ENCODE results near the gene GDNF. TPM values are rescaled to one million over a fixed set of nuclear protein-coding genes. Genes with fewer than 3 reads are reported as not detected.

GDNF gene
- total and polyA plus RNA-seq, 2 donors (not counting 1 experiment from before 2014, with no cell fraction given): not detected

DNA sequence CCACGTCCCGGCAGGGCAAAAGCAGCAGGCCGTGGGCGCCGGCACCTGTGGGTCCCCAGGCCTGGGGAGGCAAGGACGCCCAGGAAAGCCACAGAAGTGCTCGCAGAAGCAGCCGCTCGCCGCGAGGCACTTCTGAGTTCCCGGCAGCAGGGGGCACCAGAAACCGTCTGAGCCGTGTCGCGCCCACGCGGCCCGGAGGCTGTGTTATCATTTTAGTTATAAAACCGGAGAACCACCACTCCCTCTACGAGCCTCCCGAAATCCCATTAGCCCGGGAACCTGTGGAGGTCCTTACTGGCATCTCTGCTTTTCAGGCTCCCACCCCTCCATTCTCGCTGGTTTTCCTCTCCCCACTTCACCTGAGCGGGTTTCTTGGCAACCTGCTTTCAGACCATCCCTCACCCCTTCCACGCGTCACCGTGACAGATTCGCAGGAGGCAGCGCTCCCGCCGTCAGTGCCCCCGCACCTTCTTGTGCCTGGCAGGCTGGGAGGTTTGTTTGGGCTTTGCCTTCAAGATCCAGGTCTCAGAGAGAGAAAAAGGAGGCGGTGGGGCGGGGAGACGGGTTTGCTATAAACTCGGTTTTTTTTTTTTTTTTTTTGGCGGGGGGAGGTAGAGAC, 2.3 kb downstream of the GDNF start:
- CTCF ChIA-PET: no interaction called here
- Mint-ChIP-seq H3K27me3 (peaks cover 75% of the 10 kb centered on the region), H3K4me3 (peak overlapping the region; percentile 67), H3K9me3 (ENCODE audit: insufficient read depth) (no peaks in the 10 kb centered on the region), H3K27ac (no peak overlapping the region), H3K4me1 (peaks cover 30% of the 10 kb centered on the region)
- WGBS (ENCODE audit: insufficient coverage): 2% methylated on average over 28 of the region's 38 CpGs
- intact Hi-C loops (cut with micrococcal nuclease): no loop called here
- H3K79me2 ChIP-seq (ENCODE audit: control insufficient read depth, insufficient read depth, low read length): no peaks in the 10 kb centered on the region
- POLR2A ChIA-PET: no interaction called here
- peak overlapping the region; percentile 38 for H2AFZ ChIP-seq (ENCODE audit: insufficient read depth, low read depth, low read length, poor library complexity, severe bottlenecking)
- no peak overlapping the region for H3K4me3 ChIP-seq (ENCODE audit: control extremely low read depth in 1 of 5, extremely low read depth in 1 of 5, insufficient read depth in 1 of 5, low read depth in 2 of 5, low read length in 4 of 5)
- peaks cover 0 to 79% (median 47%) of the 10 kb centered on the region in 4 experiments for H3K27me3 ChIP-seq (replicated peaks in 1 of 4; ENCODE audit: control extremely low read depth in 1 of 4, control insufficient read depth in 3 of 4, insufficient read depth in 4 of 4, low read length in 3 of 4)
- peaks cover 0 to 14% (median 0%) of the 10 kb centered on the region in 3 donors for H3K9me3 ChIP-seq (ENCODE audit: control extremely low read depth in 1 of 3, control insufficient read depth in 2 of 3, insufficient read depth in 1 of 3, low read length in 2 of 3)
- H3K4me1 ChIP-seq (ENCODE audit: control insufficient read depth in 2 of 2, insufficient read depth in 2 of 2, low read length in 2 of 2): peaks cover 33 to 35% of the 10 kb centered on the region in 2 donors
- no peaks in the 10 kb centered on the region for H4K20me1 ChIP-seq (ENCODE audit: control insufficient read depth, insufficient read depth, low read length, poor library complexity, severe bottlenecking)
- no peak overlapping the region for H3K27ac ChIP-seq (ENCODE audit: low read length in 2 of 2)
- no peaks in the 10 kb centered on the region for H3K36me3 ChIP-seq (replicated peaks in 1 of 2; ENCODE audit: control extremely low read depth in 1 of 2, control insufficient read depth in 1 of 2, extremely low read depth in 1 of 2, insufficient read depth in 2 of 2, low read length in 1 of 2)
- H3K9ac ChIP-seq (ENCODE audit: low read length): no peak overlapping the region
- TF ChIP-seq EZH2 (IDR thresholded peaks at IDR 0.05; ENCODE audit: borderline replicate concordance, insufficient read depth, low read depth, low read length, poor library complexity, severe bottlenecking) (no peak), CTCF (IDR thresholded peaks at IDR 0.05) (peak; percentile 33)
- DNase-seq (peak; percentile 47), ATAC-seq (ENCODE audit: low read depth) (no peak)
- H3K4me2 ChIP-seq (replicated peaks; ENCODE audit: low read depth, low read length, poor library complexity, severe bottlenecking): peak overlapping the region; percentile 51

GRCh38 chr5:37836592-37837413, 3.0 kb downstream of the GDNF start:
- Histone ChIP-seq H3K36me3 (replicated peaks in 1 of 2; ENCODE audit: control extremely low read depth in 1 of 2, control insufficient read depth in 1 of 2, extremely low read depth in 1 of 2, insufficient read depth in 2 of 2, low read length in 1 of 2) (no peaks in the 10 kb centered on the region), H3K27me3 (replicated peaks in 1 of 4; ENCODE audit: control extremely low read depth in 1 of 4, control insufficient read depth in 3 of 4, insufficient read depth in 4 of 4, low read length in 3 of 4) (peaks cover 0 to 72% (median 44%) of the 10 kb centered on the region in 4 experiments), H4K20me1 (ENCODE audit: control insufficient read depth, insufficient read depth, low read length, poor library complexity, severe bottlenecking) (no peaks in the 10 kb centered on the region), H3K4me1 (ENCODE audit: control insufficient read depth in 2 of 2, insufficient read depth in 2 of 2, low read length in 2 of 2) (peaks cover 33 to 35% of the 10 kb centered on the region in 2 donors), H3K27ac (ENCODE audit: low read length in 2 of 2) (no peak overlapping the region), H3K4me2 (replicated peaks; ENCODE audit: low read depth, low read length, poor library complexity, severe bottlenecking) (peak overlapping the region; percentile 51), H3K9ac (ENCODE audit: low read length) (no peak overlapping the region), H3K9me3 (ENCODE audit: control extremely low read depth in 1 of 3, control insufficient read depth in 2 of 3, insufficient read depth in 1 of 3, low read length in 2 of 3) (peaks cover 0 to 14% (median 0%) of the 10 kb centered on the region in 3 donors), H3K79me2 (ENCODE audit: control insufficient read depth, insufficient read depth, low read length) (no peaks in the 10 kb centered on the region), H2AFZ (ENCODE audit: insufficient read depth, low read depth, low read length, poor library complexity, severe bottlenecking) (peak overlapping the region; percentile 38), H3K4me3 (ENCODE audit: control extremely low read depth in 1 of 5, extremely low read depth in 1 of 5, insufficient read depth in 1 of 5, low read depth in 2 of 5, low read length in 4 of 5) (no peak overlapping the region)
- Mint-ChIP-seq H3K4me1 (peaks cover 30% of the 10 kb centered on the region), H3K27ac (no peak overlapping the region), H3K27me3 (peaks cover 74% of the 10 kb centered on the region), H3K4me3 (peak overlapping the region; percentile 67), H3K9me3 (ENCODE audit: insufficient read depth) (no peaks in the 10 kb centered on the region)
- TF ChIP-seq EZH2 (IDR thresholded peaks at IDR 0.05; ENCODE audit: borderline replicate concordance, insufficient read depth, low read depth, low read length, poor library complexity, severe bottlenecking) (no peak), CTCF (IDR thresholded peaks at IDR 0.05) (no peak)
- DNase-seq: peak; percentile 3
- intact Hi-C loops (cut with micrococcal nuclease): no loop called here
- CTCF ChIA-PET: no interaction called here
- POLR2A ChIA-PET: no interaction called here
- 5% methylated on average over 55 of the region's 65 CpGs for WGBS (ENCODE audit: insufficient coverage)
- ATAC-seq (ENCODE audit: low read depth): no peak
